Stimulated activated CD4-positive, alpha-beta T cell treated with anti-CD3 and anti-CD28 coated beads, Interleukin-2, amount 100 ng/mL, for 4 hours (primary cell): ENCODE measurements around the gene KIAA0930.

Experiments
- DNase-seq: peaks from one replicate; pipeline ENCODE4 v3.0.0-alpha.2; 2020; ENCODE audit warnings: low read depth

KIAA0930 gene

DNA sequence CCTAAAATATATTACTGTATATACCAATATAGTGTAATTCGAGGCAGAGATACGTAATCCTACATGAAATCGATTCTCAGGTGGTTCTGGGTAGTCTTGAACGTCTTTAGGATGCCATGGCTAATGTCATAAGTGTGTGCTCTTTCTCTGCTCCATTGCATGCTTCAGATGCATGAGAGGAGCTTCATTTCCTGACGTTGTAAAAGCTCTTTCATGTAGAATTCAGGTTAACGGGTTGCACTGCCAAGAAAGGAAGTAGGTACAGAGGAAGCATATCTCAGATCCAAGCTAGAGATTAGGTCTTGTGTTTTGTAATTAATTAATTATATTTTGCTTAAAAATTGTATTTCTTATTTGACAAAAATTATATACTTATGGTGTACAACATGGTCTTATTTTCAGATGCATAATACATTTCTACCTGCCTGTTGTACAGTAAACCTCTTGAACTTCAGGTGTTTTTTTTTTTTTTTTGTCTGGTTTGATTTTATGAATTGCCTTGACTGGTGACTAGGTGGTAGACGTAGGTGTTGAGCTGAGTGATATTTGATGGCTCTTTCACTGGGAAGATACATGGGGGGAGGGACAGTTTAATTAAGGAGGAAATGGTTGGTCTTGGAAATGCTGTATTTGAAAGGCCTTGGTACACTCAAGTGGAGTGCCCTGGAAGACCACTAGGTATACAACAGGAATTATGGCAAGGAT lies 67.7 kb downstream of the KIAA0930 start:
- DNase-seq, result no peak

DNA sequence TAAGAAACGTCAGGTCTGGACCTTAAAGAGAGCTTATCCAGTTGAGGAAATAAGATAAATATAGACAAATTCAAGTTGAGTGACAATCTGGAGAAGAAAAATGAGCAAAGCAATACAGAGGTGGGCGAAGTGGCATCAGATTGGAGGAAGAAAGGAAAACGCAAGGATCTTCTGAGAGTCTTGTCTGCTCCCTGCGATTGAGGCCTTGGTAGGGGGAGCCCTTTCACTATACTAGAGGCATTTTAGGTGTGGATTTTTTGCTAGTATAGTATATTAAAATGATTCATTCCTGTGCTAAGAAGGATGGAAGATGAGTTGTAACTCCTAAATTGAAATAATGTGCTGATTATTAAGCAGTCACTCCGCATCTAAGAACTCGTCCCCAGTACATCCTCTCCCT lies 68.9 kb downstream of the KIAA0930 start:
- no peak for DNase-seq

DNA sequence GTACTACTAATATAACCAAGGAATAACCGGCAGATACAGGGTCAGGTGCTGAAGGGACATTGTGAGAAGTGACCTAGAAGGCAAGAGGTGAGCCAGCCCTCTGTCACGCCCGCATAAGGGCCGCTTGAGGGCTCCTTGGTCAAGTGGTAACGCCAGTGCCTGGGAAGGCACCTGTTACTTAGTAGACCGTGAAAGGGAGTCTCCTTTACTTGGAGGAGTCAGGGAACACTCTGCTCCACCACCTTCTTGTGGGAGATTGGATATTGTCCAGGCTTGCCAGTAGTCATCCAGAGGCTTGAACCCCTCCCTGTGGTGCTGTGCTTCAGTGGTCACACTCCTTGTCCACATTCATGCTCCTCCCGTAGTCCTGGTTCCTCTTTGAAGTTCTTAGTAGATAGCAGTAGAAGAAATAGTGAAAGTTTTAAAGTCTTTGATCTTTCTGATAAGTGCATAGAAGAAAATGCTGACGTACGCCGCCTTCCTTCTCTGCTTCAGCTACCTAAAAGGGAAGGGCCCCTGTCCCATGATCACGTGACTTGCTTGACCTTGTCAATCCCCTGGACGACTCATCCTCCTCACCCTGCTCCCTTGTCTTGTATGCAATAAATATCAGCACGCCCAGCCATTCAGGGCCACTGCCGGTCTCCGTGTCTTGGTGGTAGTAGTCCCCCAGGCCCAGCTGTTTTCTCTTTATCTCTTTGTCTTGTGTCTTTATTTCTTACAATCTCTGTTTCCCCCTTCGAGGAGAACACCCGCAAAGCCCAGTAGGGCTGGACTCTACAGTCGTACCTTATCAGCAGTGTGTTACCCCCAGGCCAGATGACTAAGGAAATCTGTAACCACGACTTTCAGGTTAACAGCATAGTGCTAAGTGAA lies 70.9 kb downstream of the KIAA0930 start:
- DNase-seq, result no peak

DNA sequence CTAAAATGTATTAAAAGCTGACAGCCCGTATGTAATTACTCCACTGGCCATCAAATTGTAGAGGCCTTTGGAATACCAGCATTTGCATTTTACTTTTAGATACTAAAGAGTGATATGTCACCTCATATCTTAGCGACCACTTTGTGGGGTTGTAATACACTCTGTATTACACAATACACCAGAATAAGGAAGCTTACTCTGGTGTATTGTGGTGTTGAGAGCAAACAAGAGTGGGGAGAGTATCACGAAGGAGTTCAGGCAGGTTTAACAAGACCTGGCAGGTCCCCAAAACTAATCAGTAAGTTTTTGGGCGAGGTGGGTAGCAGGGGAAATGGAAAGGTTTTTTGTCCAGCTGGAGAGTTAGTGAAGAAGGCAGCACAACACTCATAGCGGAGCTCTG lies 73.8 kb downstream of the KIAA0930 start:
- DNase-seq, result no peak

DNA sequence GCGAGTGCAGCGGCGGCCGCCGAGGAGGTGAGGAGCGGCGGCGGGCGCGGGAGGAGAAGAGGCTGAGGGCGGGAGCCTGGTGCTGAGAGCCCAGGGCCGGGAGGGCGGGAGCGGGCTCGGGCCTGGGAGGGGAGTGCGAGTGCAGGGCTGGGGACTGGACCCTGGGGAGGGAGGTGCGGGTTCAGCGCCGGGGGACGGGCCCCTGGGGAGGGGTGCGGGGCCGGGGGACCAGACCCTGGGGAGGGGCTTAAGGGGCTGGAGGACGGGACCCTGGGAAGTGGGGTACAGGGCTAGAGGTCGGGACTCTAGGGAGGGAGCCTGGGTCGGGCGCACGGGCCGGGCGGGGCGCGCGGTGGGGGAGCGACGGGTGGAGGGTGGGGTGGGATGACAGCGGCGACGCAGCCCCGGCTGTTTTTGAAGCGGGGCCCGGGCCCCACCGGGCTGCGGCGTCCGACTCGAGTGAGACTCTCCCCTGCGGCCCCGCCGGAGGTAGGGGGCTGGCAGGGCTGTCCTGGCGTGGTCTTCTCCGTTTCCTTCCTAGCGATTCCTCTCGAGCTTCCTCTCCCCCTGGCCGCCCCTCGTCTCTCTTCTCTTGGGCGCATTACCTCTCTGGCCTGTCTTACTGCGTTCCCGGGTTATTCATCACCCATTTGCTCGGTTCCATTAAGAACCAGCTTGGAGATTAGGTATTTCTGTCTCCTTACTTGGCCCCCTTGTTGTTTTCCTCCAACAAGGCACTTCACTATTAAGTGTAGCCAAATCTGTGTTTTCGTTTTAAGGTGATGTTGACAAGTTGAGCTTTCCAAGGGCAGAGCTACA lies 76.2 kb downstream of the KIAA0930 start:
- DNase-seq, result no peak

DNA sequence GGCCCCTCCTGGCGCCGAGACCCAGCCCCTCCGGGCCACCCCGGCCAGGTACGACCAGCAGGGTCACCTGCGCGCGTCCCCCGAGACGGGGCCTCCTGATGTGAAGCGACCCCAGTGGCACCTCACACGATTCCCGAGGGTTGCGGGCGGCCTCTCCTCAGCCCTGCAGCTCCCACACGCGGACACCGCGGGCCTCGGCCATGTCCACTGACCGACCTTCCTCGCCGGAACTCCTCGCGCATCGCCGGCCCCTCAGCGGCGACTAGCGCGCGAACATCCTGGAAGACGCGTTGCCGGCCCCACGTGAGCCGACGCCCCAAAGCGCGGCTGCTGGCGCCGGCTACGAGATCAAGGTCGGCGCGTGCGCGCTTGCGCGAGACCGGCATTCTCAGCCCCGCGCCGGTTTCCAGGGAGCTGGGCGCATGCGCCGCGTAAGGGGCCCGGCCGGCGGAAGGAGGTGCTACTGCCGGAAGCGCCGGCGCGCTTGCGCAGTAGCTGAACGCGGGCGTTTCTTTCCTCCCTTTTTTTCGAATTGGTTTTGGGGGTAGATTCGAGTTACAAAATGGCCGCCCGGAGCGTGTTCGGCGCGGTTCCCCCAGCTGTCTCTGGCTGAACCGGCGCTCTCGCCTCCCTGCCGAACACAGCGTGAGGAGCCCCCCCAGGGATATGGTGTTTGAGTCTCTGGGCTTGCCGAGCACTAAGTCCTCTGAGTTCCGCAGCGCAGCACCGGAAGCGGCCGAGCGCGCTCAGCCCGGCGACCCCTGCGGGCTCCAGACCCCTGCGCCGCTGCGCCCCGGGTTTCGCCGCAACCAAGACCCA lies 77.0 kb downstream of the KIAA0930 start, which contains the start of gene NUP50:
NUP50 (plus strand) TSS at position 475 of the 819 bp plus-strand sequence. CDS start 4,253 bp downstream, outside the sequence.
- peak; percentile 95 for DNase-seq

DNA sequence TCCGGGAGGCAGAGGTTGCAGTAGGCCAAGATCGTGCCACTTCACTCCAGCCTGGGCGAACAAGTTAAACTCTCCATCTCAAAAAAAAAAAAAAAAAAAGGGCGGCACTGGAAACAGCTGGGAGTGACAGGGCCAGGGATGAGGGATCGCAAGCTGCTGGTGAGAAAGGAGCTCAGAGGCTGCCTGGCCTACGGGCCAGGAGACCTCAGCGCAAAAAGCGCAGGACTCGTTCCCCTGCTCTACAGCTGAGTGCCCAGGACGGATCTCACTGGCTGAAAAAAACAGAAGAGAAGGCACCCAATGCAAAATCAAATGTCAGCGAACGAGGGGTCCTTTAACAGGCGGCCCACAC lies 77.6 kb downstream of the KIAA0930 start:
- DNase-seq, result no peak

DNA sequence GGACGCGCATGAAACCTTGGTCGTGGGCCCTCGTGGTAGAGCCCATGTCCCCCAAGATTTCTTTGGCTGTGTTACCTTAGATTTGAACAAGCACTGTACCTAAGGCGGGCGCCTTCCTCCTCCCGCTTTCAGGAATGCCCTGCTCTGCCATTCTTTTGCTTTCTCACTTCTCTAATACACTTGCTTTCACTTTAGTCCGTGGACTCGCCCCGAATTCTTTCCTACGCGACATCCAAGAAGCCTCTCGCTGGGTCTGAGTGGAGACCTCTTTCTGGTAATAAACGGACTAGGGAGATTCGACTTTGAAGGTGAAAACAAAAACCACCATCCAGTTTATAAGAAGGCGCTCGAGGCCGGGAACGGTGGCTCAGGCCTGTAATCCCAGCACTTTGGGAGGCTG lies 78.2 kb downstream of the KIAA0930 start:
- no peak for DNase-seq

DNA sequence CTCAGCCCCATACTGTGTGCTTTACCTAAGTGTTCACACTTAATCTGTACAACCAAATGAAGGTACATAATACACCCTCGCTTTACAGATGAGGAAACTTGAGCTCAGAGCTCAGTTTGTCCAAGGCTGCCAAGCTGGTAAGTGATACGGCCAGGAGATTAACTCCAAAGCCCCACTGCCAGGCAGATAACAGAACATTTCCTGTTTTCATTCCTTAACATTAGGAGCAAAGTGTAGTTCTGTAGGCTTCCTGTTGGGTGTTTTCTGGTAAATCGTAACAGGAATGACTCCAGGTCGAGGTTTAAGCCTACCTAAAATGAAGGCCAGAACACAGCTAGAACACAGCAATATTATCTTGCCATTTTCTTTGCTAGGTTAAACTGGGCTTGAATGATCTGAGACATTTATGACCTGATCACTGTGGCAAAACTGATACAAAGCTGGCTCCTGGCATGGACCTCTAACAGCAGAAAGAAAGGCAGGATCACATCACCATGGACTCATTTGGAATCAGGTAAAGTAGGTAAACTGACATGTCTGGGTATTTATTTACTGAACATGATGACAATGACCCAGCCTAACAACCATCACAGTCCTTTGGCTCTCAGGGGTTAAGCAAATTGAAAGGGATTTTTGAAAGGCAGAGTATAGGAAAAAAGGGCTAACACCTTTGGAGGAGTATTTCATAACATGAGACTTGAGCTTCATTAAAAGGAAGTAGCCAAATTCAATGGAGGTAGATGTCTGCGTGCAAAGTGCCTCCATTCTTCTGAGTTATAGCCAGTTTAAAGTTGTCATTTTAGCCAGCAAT lies 80.8 kb downstream of the KIAA0930 start:
- DNase-seq, result no peak

DNA sequence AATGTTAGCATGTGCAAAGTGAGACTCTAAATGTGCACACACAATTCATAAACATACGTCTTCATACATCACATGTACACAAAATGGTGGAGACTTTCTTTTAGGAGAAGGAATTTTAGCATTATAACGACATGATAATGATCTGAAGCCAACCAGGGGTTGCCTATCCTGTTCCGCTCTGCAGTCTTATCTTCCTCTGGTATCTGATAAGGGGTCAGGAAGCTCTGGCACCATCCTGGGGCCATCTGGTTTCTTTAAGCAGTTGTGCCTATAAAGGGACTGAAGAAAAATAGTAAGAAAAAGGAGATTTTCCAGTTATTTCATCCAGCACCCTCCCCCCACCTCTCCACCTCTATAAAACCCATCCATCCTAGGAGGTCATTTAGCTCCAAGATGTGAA lies 82.8 kb downstream of the KIAA0930 start:
- DNase-seq, result no peak

DNA sequence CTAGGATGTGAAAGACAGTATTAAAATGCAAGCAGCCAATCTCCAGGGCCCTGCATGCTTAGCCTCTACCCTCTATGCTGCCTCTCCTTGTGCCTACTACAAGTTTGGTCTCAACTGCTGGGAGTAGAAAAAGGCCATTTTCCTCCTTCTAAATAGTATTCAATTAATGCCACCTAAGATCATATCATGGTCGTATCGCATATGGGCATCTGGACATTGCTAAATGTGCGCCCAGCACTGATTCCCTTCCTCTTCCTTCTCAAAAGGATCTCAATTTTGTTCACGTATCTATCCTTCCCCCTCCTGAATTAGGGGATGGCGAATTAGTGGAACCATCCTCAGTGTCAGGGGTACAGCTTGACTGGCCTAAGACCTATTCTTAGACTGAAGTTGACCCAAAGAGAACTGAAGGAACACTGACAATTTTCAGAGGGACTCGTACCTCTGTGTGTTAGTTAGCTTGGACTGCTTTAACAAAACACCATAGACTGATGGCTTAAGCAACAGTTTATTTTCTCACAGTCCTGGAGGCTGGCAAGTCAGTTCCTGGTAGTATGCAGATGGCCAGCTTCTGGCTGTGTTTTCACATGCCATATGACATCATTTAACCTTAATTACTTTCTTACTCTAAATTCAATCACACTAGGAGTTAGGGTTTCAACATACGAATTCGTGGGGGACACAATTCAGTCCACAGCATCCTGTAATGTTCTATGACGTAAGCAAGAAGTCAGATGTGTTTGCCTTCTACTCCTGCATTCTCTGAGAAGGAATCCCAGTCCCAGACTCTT lies 85.4 kb downstream of the KIAA0930 start:
- DNase-seq, result no peak

DNA sequence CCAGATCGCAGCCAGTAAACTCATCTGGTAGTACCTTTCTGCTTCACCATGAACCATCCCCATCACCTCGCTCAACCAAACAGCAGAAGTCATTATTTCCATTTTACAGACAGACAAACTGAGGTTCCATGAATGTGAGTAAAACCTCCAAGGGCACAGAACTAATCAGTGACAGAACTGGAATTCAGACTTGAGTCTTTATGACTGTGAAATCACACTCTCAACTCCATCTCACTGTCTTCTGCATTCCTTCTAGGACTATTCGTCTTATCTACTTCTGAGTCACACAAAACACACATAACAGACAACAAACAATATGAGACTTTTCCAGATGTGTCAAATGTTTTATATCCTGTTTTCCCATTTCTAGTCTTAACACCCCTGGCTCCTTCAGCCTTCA lies 86.3 kb downstream of the KIAA0930 start:
- DNase-seq, result no peak

DNA sequence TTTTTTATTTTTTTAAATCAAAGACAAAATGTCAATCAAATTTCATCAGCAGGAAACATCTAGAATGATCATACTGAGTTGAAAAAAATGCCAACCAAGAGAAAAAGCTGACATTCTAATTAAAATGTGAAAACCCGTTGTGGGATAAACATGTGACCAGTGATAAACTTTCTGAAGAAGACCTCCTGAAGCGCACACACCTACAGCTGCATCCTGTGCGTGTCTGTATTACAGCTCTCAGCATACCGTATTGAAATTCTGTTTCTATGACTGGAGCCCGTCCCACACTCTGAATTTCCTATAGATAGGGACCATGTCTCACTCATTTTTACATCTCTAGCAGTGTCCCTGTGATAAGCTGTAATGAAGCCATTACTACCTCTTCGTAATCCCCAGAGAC lies 89.2 kb downstream of the KIAA0930 start:
- no peak for DNase-seq

DNA sequence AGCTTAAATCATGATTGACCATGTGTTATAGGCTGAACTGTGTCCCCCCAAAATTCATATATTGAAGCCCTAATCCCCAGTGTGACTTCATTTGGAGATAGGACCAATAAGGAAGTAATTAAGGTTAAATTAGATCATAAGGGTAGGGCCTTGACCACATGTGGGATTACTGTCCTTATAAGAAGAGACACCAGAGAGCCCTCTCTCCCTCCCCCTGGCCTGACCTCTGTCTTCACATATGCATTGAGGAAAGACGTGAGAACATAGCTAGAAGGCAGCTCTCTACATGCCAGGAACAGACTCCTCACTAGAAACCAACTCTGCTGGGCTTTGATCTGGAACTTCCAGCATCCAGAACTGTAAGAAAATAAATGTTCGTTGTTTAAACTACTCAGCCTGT lies 90.6 kb downstream of the KIAA0930 start:
- DNase-seq, result no peak

DNA sequence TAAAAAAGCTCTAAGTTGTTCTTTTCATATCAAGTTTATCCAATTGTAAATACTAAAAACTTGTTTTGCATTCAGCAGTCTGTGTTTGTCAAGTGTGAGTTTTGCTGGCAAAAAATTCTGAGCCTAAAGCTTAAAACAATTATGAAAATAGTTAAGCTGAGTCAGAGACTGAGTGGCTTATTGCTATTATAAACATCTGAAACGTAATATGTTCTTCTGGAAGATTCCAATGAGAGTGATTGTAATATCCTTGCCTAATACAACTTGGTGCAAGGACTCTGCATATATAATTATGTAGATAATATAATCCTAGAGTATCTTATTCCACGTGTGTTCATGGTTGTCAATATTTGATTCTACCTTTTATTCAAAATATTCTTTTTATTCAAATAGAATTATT lies 91.0 kb downstream of the KIAA0930 start:
- DNase-seq, result no peak

DNA sequence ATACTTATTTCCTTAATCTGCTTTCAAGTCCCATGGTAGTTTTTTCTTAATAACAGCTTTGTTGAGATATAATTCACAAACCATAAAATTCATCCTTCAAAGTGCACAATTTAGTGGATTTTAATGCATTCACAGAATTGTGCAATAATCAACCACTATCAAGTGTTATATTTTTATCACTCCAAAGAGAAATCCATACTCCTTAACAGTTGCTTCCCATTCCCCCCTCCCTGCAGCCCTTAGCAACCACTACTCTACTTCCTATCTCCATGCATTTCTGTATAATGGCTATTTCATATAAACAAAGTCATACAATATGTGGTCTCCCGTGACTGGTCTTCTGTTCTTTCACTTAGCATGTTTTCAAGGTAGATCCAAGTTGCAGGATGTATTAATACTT lies 95.8 kb downstream of the KIAA0930 start:
- DNase-seq, result no peak

DNA sequence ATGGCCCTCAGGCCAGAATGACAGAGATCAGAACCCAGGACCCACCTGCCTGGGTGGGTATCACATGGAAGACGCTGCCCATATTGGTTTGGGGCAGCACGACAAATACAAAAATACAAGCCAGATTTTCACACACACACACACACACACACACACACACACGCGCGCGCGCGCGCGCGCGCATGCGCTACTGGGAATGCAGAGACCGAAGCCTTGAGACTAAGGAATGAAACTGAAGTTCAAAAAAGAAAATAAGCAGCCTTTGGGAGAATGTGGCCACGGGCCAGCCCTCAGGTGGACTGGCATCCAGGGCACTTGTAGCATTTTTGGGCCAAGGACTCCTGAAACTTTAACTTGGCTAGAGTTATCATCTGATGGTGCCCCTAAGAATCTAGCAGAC lies 98.3 kb downstream of the KIAA0930 start:
- no peak for DNase-seq
